Transverse colon (tissue), 3 donors: ENCODE measurements around the gene EPB41L5.

ENCODE experiments used
- POLR2A ChIP-seq: fragments of 450-650 bp; IDR thresholded peaks from one replicate; pipeline ENCODE4 v1.6.1; 2016; ENCODE audit warnings: antibody characterized with exemption, mild to moderate bottlenecking, moderate library complexity
- TF ChIP-seq, protein P1 (sequence below), 5 experiments: fragments of 200-600 bp in 3 of 5; fragments of 450-650 bp in 2 of 5; sonication (generic) in 3 of 5; IDR thresholded peaks; 1 replicate in 2 of 5; 2 replicates in 3 of 5; pipeline ENCODE4 v1.5.1; 2016 to 2017; ENCODE audit warnings: antibody characterized with exemption in 5 of 5, inconsistent platforms in 3 of 5, mild to moderate bottlenecking in 2 of 5, moderate library complexity in 1 of 5

DNA sequence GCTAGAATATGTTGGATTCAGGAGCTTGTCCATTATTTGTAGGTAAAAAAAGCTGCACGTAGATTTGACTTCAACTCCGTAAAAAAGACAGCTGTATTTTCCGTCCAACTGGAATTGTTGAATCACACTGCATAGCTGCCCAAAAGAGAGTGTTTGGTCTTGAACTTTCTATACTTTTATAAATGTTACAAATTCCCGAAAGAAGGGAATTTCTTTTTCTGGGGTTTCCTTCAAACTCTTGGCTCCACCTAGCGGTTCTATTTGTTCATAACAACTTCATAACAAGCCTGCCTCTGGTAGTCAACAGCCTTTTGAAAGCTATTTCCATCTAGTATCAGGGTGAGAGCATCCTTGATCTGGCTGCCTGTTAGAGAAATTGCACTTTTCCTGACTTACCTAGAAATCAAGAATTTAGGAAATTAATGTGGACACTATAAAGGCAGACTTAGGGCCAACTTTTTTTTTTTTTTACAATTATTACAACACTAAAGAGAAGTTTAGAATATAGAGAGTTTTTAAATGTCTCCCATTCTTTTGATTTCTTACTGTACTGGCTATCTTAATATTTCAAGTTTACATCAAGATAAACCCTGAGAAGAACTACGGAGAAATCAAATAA is 162.2 kb downstream of the EPB41L5 start:
- TF ChIP-seq, protein P1, sequence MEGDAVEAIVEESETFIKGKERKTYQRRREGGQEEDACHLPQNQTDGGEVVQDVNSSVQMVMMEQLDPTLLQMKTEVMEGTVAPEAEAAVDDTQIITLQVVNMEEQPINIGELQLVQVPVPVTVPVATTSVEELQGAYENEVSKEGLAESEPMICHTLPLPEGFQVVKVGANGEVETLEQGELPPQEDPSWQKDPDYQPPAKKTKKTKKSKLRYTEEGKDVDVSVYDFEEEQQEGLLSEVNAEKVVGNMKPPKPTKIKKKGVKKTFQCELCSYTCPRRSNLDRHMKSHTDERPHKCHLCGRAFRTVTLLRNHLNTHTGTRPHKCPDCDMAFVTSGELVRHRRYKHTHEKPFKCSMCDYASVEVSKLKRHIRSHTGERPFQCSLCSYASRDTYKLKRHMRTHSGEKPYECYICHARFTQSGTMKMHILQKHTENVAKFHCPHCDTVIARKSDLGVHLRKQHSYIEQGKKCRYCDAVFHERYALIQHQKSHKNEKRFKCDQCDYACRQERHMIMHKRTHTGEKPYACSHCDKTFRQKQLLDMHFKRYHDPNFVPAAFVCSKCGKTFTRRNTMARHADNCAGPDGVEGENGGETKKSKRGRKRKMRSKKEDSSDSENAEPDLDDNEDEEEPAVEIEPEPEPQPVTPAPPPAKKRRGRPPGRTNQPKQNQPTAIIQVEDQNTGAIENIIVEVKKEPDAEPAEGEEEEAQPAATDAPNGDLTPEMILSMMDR (IDR thresholded peaks at IDR 0.05): peak; percentile 73 to 79 (median 74)
- no peak for TF ChIP-seq POLR2A
